Bronchial epithelial cell (primary cell): Measurements from ENCODE around the gene AQP5. TPM values are rescaled to one million over a fixed set of nuclear protein-coding genes. Genes with fewer than 3 reads are reported as not detected.

Experiments
- DNase-seq: peaks from one replicate; pipeline ENCODE4 v3.0.0-alpha.2; 2010; ENCODE audit warnings: low read depth
- FAIRE-seq: peaks from 2 replicates; lab custom pipeline; 2011; peaks lifted over from hg19 to GRCh38; lab: Jason Lieb, UNC
- H3K27me3 ChIP-seq: 2 replicates; pipeline ENCODE4 v1.5.1; 2011; ENCODE audit warnings: low read length; ENCODE audit not compliant: control insufficient read depth, insufficient read depth
- H3K36me3 ChIP-seq: 2 replicates; pipeline ENCODE4 v1.5.1; 2011; ENCODE audit warnings: low read length; ENCODE audit not compliant: control insufficient read depth, insufficient read depth
- H3K4me3 ChIP-seq: 2 replicates; pipeline ENCODE4 v1.5.1; 2011; ENCODE audit warnings: mild to moderate bottlenecking, low read depth, low read length, control low read depth
- CTCF ChIP-seq: IDR thresholded peaks from 2 replicates; pipeline ENCODE4 v1.5.1; 2011; ENCODE audit warnings: mild to moderate bottlenecking, moderate library complexity, low read length, control low read depth, inconsistent platforms; ENCODE audit not compliant: insufficient read depth, severe bottlenecking
- total RNA-seq: library from RNA; depleted of rRNA; stranded (reverse); fragments of >200 nt; gene quantifications from 2 replicates; pipeline ENCODE4 v1.2.1, GENCODE V29; 2014

The AQP5 gene
- total RNA-seq, 1 donor from 2014 or later = 1.3 TPM

GRCh38 chr12:49974677-49975317 lies 13.1 kb downstream of the AQP5 start:
- Histone ChIP-seq H3K27me3 (no peaks in the 10 kb centered on the region), H3K36me3 (no peaks in the 10 kb centered on the region), H3K4me3 (no peak overlapping the region)
- DNase-seq (no peak), FAIRE-seq (no peak)
- no peak for TF ChIP-seq CTCF

- TF ChIP-seq CTCF = no peak
- no peak for DNase-seq
- no peaks in the 10 kb centered on the region for H3K36me3 ChIP-seq
Measured at GRCh38 chr12:49975318-49975761, 13.7 kb downstream of the AQP5 start.

GRCh38 chr12:49976557-49976956 lies 14.9 kb downstream of the AQP5 start:
- FAIRE-seq (no peak), DNase-seq (no peak)
- Histone ChIP-seq H3K36me3 (no peaks in the 10 kb centered on the region), H3K4me3 (no peak overlapping the region), H3K27me3 (no peaks in the 10 kb centered on the region)
- no peak for TF ChIP-seq CTCF

More at GRCh38 chr12:49975318-49975761, 13.7 kb downstream of the AQP5 start:
- FAIRE-seq = no peak
- no peak overlapping the region for H3K4me3 ChIP-seq
- no peaks in the 10 kb centered on the region for H3K27me3 ChIP-seq

- DNase-seq = no peak
- Histone ChIP-seq H3K36me3 (no peaks in the 10 kb centered on the region), H3K4me3 (no peak overlapping the region), H3K27me3 (no peaks in the 10 kb centered on the region)
- FAIRE-seq = no peak
- no peak for TF ChIP-seq CTCF
Measured at GRCh38 chr12:49978125-49978524, 16.5 kb downstream of the AQP5 start.

- Histone ChIP-seq H3K27me3 (no peaks in the 10 kb centered on the region), H3K4me3 (no peak overlapping the region), H3K36me3 (no peaks in the 10 kb centered on the region)
- DNase-seq = no peak
- no peak for FAIRE-seq
- TF ChIP-seq CTCF = no peak
Measured at GRCh38 chr12:49979016-49979586, 17.4 kb downstream of the AQP5 start.

GRCh38 chr12:49979791-49980190 lies 18.1 kb downstream of the AQP5 start:
- FAIRE-seq (no peak), DNase-seq (no peak)
- Histone ChIP-seq H3K27me3 (no peaks in the 10 kb centered on the region), H3K36me3 (no peaks in the 10 kb centered on the region), H3K4me3 (no peak overlapping the region)
- no peak for TF ChIP-seq CTCF
